ENCODE measurements around the gene DYNC1I2. TPM values are rescaled to one million over a fixed set of nuclear protein-coding genes. Genes with fewer than 3 reads are reported as not detected.
"Not testable (repeated sequence)": the region's sequence is repeated elsewhere in the genome, so short reads cannot be mapped to it uniquely, and the experiment has no call there.

The DYNC1I2 gene
- total RNA-seq, 1 donor from 2014 or later = 121 TPM

DNA sequence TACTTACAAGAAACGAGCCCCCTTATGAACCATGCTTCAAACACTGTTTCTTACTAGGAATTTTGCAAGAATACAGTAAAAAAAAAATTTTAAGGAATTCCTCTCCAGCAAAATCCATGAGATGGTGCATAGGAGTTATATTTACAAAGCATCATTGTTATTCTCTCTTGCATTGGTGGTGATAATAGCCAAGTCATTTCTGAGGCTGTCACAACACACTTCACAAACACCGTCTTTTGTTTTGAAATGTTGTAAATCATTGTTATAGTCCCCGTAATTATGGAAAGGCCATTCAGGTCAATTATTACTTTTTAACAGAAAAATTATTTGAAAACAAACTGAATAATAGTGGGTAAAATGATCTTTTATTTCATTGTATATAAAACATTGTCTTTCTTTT, 60.1 kb downstream of the DYNC1I2 start:
- no peaks in the 10 kb centered on the region for H3K4me1 ChIP-seq (ENCODE audit: insufficient read depth, low read length)
- H2AFZ ChIP-seq (ENCODE audit: low read depth, low read length) = no peak overlapping the region
- Mint-ChIP-seq H3K27ac (ENCODE audit: unreplicated experiment) (no peak overlapping the region), H3K4me3 (ENCODE audit: unreplicated experiment) (no peak overlapping the region), H3K27me3 (ENCODE audit: low read depth, unreplicated experiment) (no peaks in the 10 kb centered on the region), H3K4me1 (ENCODE audit: low read depth, unreplicated experiment) (no peaks in the 10 kb centered on the region), H3K36me3 (ENCODE audit: low read depth, unreplicated experiment) (peaks cover 11% of the 10 kb centered on the region), H3K9me3 (ENCODE audit: unreplicated experiment) (no peaks in the 10 kb centered on the region)
- H4K20me1 ChIP-seq (ENCODE audit: insufficient read depth, low read length) = peaks cover 8% of the 10 kb centered on the region
- H3K27ac ChIP-seq (ENCODE audit: low read depth, low read length) = no peak overlapping the region
- FAIRE-seq = no peak
- no peak overlapping the region for H3K4me3 ChIP-seq (ENCODE audit: insufficient read depth, low read depth, low read length)
- H3K9ac ChIP-seq (ENCODE audit: low read length) = no peak overlapping the region
- no peak for DNase-seq (ENCODE audit: low read depth)
- peaks cover 69% of the 10 kb centered on the region for H3K36me3 ChIP-seq (ENCODE audit: insufficient read depth, low read length)
- TF ChIP-seq, protein P1, sequence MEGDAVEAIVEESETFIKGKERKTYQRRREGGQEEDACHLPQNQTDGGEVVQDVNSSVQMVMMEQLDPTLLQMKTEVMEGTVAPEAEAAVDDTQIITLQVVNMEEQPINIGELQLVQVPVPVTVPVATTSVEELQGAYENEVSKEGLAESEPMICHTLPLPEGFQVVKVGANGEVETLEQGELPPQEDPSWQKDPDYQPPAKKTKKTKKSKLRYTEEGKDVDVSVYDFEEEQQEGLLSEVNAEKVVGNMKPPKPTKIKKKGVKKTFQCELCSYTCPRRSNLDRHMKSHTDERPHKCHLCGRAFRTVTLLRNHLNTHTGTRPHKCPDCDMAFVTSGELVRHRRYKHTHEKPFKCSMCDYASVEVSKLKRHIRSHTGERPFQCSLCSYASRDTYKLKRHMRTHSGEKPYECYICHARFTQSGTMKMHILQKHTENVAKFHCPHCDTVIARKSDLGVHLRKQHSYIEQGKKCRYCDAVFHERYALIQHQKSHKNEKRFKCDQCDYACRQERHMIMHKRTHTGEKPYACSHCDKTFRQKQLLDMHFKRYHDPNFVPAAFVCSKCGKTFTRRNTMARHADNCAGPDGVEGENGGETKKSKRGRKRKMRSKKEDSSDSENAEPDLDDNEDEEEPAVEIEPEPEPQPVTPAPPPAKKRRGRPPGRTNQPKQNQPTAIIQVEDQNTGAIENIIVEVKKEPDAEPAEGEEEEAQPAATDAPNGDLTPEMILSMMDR (IDR thresholded peaks at IDR 0.05; ENCODE audit: insufficient read depth, low read depth, low read length) = no peak
- TF ChIP-seq EZH2 (IDR thresholded peaks at IDR 0.05; ENCODE audit: insufficient read depth, low read length) = no peak
- no peaks in the 10 kb centered on the region for H3K9me3 ChIP-seq (ENCODE audit: insufficient read depth, low read depth, low read length)
- H3K79me2 ChIP-seq (ENCODE audit: insufficient read depth, low read length) = no peaks in the 10 kb centered on the region
- H3K4me2 ChIP-seq (ENCODE audit: low read length) = no peak overlapping the region
- H3K27me3 ChIP-seq (ENCODE audit: insufficient read depth, low read length) = no peaks in the 10 kb centered on the region

- no peak overlapping the region for H3K9ac ChIP-seq (ENCODE audit: low read length)
- Mint-ChIP-seq H3K4me3 (ENCODE audit: unreplicated experiment) (no peak overlapping the region), H3K27me3 (ENCODE audit: low read depth, unreplicated experiment) (no peaks in the 10 kb centered on the region), H3K36me3 (ENCODE audit: low read depth, unreplicated experiment) (peaks cover 23% of the 10 kb centered on the region), H3K4me1 (ENCODE audit: low read depth, unreplicated experiment) (peaks cover 8% of the 10 kb centered on the region), H3K27ac (ENCODE audit: unreplicated experiment) (no peak overlapping the region), H3K9me3 (ENCODE audit: unreplicated experiment) (peaks cover 4% of the 10 kb centered on the region)
- H3K4me3 ChIP-seq (ENCODE audit: insufficient read depth, low read depth, low read length) = no peak overlapping the region
- no peaks in the 10 kb centered on the region for H3K79me2 ChIP-seq (ENCODE audit: insufficient read depth, low read length)
- DNase-seq (ENCODE audit: low read depth) (no peak), FAIRE-seq (no peak)
- H3K9me3 ChIP-seq (ENCODE audit: insufficient read depth, low read depth, low read length) = no peaks in the 10 kb centered on the region
- H3K27ac ChIP-seq (ENCODE audit: low read depth, low read length) = no peak overlapping the region
- TF ChIP-seq, protein P1 (IDR thresholded peaks at IDR 0.05; ENCODE audit: insufficient read depth, low read depth, low read length) = no peak
- TF ChIP-seq EZH2 (IDR thresholded peaks at IDR 0.05; ENCODE audit: insufficient read depth, low read length) = no peak
- H3K4me2 ChIP-seq (ENCODE audit: low read length) = no peak overlapping the region
- H2AFZ ChIP-seq (ENCODE audit: low read depth, low read length) = no peak overlapping the region
- H4K20me1 ChIP-seq (ENCODE audit: insufficient read depth, low read length) = no peaks in the 10 kb centered on the region
- H3K4me1 ChIP-seq (ENCODE audit: insufficient read depth, low read length) = no peaks in the 10 kb centered on the region
- H3K27me3 ChIP-seq (ENCODE audit: insufficient read depth, low read length) = no peaks in the 10 kb centered on the region
- peaks cover 25% of the 10 kb centered on the region for H3K36me3 ChIP-seq (ENCODE audit: insufficient read depth, low read length)
These were observed 67.1 kb downstream of the DYNC1I2 start for GRCh38 chr2:171754254-171754939.

DNA sequence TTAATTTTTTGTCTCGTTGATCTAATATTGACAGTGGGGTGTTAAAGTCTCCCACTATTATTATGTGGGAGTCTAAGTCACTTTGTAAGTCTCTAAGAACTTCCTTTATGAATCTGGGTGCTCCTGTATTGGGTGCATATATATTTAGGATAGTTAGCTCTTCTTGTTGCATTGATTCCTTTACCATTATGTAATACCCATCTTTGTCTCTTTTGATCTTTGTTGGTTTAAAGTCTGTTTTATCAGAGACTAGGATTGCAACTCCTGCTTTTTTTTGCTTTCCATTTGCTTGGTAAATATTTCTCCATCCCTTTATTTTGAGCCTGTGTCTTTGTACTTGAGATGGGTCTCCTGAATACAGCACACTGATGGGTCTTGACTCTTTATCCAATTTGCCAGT, 71.5 kb downstream of the DYNC1I2 start:
- not testable (repeated sequence) for H3K79me2 ChIP-seq (ENCODE audit: insufficient read depth, low read length); H3K4me2 ChIP-seq (ENCODE audit: low read length); H3K4me3 ChIP-seq (ENCODE audit: insufficient read depth, low read depth, low read length); H2AFZ ChIP-seq (ENCODE audit: low read depth, low read length); H3K9me3 Mint-ChIP-seq (ENCODE audit: unreplicated experiment); DNase-seq (ENCODE audit: low read depth); FAIRE-seq; H3K9me3 ChIP-seq (ENCODE audit: insufficient read depth, low read depth, low read length); H3K27me3 ChIP-seq (ENCODE audit: insufficient read depth, low read length); H3K4me1 ChIP-seq (ENCODE audit: insufficient read depth, low read length); H3K27ac Mint-ChIP-seq (ENCODE audit: unreplicated experiment); H3K4me3 Mint-ChIP-seq (ENCODE audit: unreplicated experiment); H3K27me3 Mint-ChIP-seq (ENCODE audit: low read depth, unreplicated experiment); H4K20me1 ChIP-seq (ENCODE audit: insufficient read depth, low read length); H3K27ac ChIP-seq (ENCODE audit: low read depth, low read length); H3K9ac ChIP-seq (ENCODE audit: low read length)
- peaks cover 12% of the 10 kb centered on the region for H3K36me3 ChIP-seq (ENCODE audit: insufficient read depth, low read length)
- H3K36me3 Mint-ChIP-seq (ENCODE audit: low read depth, unreplicated experiment) = peaks cover 35% of the 10 kb centered on the region
- peaks cover 22% of the 10 kb centered on the region for H3K4me1 Mint-ChIP-seq (ENCODE audit: low read depth, unreplicated experiment)

DNA sequence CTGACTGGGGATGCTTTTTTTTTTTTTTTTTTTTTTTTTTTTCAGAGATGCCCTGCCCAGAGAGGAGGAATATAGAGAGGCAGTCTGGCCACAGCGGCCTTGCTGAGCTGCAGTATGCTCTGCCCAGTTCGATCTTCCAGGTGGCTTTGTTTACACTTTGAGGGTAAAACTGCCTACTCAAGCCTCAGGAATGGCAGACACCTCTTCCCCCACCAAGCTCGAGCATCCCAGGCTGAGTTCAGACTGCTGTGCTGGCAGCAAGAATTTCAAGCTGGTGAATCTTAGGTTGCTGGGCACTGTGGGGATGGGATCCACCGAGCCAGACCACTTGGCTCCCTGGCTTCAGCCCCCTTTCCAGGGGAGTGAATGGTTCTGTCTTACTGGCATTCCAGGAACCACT, 73.9 kb downstream of the DYNC1I2 start:
- H3K4me1 ChIP-seq (ENCODE audit: insufficient read depth, low read length); H3K4me3 ChIP-seq (ENCODE audit: insufficient read depth, low read depth, low read length); H3K9me3 Mint-ChIP-seq (ENCODE audit: unreplicated experiment); H3K27me3 Mint-ChIP-seq (ENCODE audit: low read depth, unreplicated experiment); H3K27ac ChIP-seq (ENCODE audit: low read depth, low read length); H3K79me2 ChIP-seq (ENCODE audit: insufficient read depth, low read length); H2AFZ ChIP-seq (ENCODE audit: low read depth, low read length); H3K27me3 ChIP-seq (ENCODE audit: insufficient read depth, low read length); H4K20me1 ChIP-seq (ENCODE audit: insufficient read depth, low read length); H3K36me3 ChIP-seq (ENCODE audit: insufficient read depth, low read length); H3K9me3 ChIP-seq (ENCODE audit: insufficient read depth, low read depth, low read length); H3K4me2 ChIP-seq (ENCODE audit: low read length); H3K9ac ChIP-seq (ENCODE audit: low read length); H3K4me3 Mint-ChIP-seq (ENCODE audit: unreplicated experiment); FAIRE-seq: not testable (repeated sequence)
- Mint-ChIP-seq H3K27ac (ENCODE audit: unreplicated experiment) (peak overlapping the region; percentile 41), H3K36me3 (ENCODE audit: low read depth, unreplicated experiment) (peaks cover 25% of the 10 kb centered on the region), H3K4me1 (ENCODE audit: low read depth, unreplicated experiment) (peaks cover 16% of the 10 kb centered on the region)
- DNase-seq (ENCODE audit: low read depth) = peak; percentile 25
